Fibroblast of villous mesenchyme (primary cell): Measurements from ENCODE around the gene TNFRSF8. TPM values are rescaled to one million over a fixed set of nuclear protein-coding genes. Genes with fewer than 3 reads are reported as not detected.

Source experiments
- DNase-seq: peaks from one replicate; pipeline ENCODE4 v3.0.0-alpha.2; 2010; ENCODE audit warnings: low read depth
- H3K4me3 ChIP-seq: 2 replicates; pipeline ENCODE4 v1.5.1; 2011; ENCODE audit warnings: low read depth, mild to moderate bottlenecking, low read length
- CTCF ChIP-seq: IDR thresholded peaks from 2 replicates; pipeline ENCODE4 v1.5.1; 2012; ENCODE audit warnings: low read depth, mild to moderate bottlenecking, low read length; ENCODE audit not compliant: insufficient read depth
- small RNA-seq: library from RNA; depleted of rRNA; stranded (forward); fragments of <200 nt; gene quantifications from one replicate; pipeline ENCODE3, GENCODE V24; 2012
- total RNA-seq: library from RNA; depleted of rRNA; stranded (reverse); fragments of >200 nt; gene quantifications from 2 replicates; pipeline ENCODE4 v1.2.3, GENCODE V29; 2012

Gene TNFRSF8
- total RNA-seq, 1 donor, result 0.86 TPM

DNA sequence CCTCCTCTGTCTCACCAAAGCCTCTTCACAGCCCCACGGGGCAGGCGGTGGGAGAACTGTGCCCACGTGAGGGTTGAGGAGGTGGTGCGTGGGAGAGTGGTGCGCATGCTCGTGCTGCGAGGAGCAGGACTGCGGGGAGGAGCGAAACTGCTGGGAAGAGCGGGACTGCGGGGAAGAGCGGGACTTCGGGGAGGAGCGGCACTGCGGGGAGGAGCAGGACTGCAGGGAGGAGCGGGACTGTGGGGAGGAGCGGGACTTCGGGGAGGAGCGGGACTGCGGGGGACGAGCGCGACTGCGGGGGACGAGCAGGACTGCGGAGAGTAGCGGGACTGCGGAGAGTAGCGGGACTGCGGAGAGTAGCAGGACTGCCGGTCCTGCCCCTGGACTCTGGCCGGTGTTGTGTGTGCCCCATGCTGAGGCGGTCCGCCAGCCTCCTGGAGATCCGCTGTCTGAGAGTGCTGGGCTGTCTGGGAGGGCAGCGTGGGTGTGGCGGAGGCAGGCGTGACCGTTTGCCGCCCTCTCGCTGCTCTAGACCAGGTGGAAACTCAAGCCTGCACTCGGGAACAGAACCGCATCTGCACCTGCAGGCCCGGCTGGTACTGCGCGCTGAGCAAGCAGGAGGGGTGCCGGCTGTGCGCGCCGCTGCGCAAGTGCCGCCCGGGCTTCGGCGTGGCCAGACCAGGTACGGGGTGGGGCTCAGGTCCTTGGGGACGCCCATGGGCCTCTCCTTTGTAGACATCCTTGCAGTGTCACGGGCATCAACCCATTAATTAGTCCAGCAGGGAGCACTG, 128.3 kb downstream of the TNFRSF8 start:
- H3K4me3 ChIP-seq, result no peak overlapping the region
- no peak for TF ChIP-seq CTCF
- DNase-seq, result no peak

Small RNA genes within 50 kb of the gene (small RNA-seq; reads per million reads assigned to genes)
- gene AL096840.1 (not detected), gene MIR4632 (not detected), gene MIR6729 (not detected), gene RF00019 (not detected), gene RN7SL649P (not detected), gene RNU6-777P (not detected), gene RPL23AP89 (not detected)

Other genes starting within 250 kb of the TNFRSF8 start
- 0.32 TPM in 1 of 2 replicates, not detected in the other for gene NPPA, start 215.5 kb upstream of the TNFRSF8 start, total RNA-seq
- gene NPPB, start 204.4 kb upstream of the TNFRSF8 start, total RNA-seq, result 3.9 and 4.7 TPM in 2 replicates
- 57.9 and 69.9 TPM in 2 replicates for gene KIAA2013, start 136.9 kb upstream of the TNFRSF8 start, total RNA-seq
- 309 and 324 TPM in 2 replicates for gene PLOD1, start 128.6 kb upstream of the TNFRSF8 start, total RNA-seq
- gene MFN2, start 82.9 kb upstream of the TNFRSF8 start, total RNA-seq, result 52.5 and 66.1 TPM in 2 replicates
- 32.0 and 34.8 TPM in 2 replicates for gene MIIP, start 43.8 kb upstream of the TNFRSF8 start, total RNA-seq
- gene TNFRSF1B, start 103.7 kb downstream of the TNFRSF8 start, total RNA-seq, result 8.7 and 25.9 TPM in 2 replicates
- 39.9 and 55.3 TPM in 2 replicates for gene VPS13D, start 166.7 kb downstream of the TNFRSF8 start, total RNA-seq